NCI-H2029 (cell line): Measurements from ENCODE around the gene SYCE3.
"Not testable (repeated sequence)": the region's sequence is repeated elsewhere in the genome, so short reads cannot be mapped to it uniquely, and the experiment has no call there.

ENCODE experiments used
- DNase-seq: peaks from one replicate; lab custom pipeline; 2025; lab: John Stamatoyannopoulos, UW

The SYCE3 gene, protein sequence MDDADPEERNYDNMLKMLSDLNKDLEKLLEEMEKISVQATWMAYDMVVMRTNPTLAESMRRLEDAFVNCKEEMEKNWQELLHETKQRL

DNA sequence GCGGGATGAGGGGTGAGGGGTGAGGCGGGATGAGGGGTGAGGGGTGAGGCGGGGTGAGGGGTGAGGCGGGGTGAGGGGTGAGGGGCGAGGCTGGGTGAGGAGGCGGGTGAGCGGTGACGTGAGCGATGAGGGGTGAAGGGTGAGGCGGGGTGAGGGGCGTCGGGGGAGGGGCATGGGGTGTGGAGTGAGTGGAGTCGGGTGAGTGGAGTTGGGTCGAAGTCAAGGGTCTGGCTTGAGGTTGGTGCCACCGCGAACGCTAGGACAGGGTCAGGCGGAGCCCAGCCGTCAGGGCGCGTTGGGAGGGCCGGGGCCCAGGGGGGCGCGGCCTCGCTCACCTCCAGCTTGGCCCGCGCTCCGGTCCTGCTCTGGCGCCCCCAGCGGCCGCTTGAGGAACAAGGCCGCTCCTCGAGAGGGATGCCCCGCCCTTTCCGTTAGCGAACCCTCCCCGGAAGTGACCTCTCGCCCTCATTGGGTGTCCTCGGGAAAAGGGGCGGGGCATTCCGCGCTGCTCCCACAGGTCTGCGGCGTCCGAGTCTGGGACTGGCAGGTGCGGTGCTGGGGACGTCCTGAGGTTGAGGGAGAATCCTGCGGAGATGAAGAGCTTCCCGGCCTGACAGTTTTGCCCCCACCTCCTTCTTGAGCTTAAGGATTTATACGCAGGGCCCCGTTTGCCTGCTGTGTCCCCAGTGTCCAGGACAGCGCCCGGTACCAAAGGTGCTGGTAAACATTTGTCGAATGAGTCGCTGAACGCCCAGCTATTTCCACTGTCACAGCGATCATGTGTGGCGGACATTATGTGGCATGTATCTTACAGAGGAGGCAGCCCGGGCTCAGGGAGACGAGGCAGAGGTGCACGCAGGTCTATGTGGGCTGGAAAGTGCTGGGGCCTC is at the start of gene SYCE3:
SYCE3 (minus strand) TSS at position 397 of the 890 bp plus-strand sequence. CDS start 6,514 bp downstream, outside the sequence.
- DNase-seq = peak; percentile 87

DNA sequence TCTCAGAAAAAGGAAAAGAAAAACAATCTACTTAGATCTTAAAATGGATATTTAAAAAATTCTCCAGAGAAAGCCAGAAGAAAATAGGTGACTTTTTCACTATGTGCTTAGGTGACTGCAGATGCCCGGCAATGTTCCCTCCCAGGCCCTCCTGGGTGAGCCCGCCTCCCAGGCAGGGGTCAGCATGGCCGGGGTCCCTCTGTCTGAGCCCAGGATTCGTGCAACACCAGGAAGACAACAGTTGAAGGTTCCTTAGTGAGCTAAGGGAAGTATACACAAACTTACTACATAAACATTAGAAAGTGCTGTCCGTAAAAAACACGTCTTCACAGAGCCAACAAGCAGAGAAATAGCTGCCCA is 49.4 kb upstream of the SYCE3 start:
- no peak for DNase-seq

DNA sequence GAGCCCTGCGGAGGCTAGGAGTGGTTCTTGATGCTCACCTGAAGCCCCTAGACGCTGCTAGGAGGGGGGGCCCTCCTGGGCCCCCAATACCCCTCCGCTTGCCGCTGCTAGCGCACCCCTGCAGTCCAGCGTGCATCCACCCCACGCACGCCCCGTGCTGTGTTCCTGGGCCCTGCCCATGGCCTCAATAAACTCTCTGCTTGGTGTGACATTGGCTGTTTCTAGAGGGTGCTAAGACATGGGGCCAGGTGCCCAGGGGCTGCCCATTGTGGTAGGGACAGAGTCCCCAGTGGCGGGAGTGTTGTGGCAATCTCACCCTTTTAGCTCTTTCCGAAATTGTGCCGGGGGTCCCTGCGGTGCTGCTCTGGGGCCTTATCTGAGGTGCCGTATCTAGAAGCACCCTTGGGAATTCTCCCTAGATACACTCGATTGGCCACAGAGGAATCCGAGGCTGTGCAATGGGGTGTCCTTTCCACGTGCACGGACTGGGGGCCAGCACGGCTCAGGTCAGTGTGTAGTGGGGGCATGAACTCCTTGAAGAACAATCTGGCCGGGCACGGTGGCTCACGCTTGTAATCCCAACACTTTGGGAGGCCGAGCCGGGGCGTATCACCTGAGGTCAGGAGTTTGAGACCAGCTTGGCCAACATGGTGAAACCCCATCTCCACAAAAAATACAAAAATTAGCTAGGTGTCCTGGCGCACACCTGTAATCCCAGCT is 48.8 kb upstream of the SYCE3 start:
- no peak for DNase-seq

DNA sequence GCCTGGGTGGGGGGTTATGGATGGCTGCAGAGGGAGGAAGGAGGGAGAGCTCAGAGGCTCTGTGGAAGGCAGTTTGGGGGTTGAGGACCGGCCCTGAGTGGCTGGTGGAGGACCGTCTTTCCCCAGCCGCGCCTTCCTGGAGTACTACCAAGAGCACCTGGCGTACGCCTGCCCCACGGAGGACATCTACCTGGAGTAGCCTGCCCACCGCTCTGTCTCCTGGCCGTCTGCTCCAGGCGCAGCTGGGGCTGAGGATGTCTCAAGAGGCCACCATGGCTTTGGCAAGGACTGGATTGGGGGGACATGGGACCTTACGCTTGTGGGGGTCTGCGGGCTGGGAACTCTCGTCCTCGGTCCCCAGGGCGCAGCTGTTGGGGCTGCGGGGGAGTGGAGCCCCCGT is 47.9 kb upstream of the SYCE3 start:
- DNase-seq = no peak

DNA sequence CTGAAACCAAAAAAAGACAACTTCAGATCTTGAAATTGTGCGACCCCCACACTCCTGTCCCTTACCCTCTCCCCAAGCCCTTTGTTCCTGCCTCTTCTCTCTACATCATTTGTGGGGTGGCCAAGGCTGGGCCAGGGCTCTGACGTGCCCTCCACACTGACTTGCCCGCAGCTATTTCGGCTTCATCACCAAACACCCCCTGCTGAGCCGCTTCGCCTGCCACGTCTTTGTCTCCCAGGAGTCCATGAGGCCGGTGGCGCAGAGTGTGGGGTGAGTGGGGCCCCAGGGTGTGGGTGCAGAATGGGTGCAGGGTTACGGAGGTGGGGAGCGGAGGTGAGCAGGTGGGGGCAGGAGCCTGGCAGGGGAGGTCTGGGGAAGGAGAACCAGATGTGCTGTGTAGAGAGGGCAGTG is 47.3 kb upstream of the SYCE3 start:
- DNase-seq = no peak

DNA sequence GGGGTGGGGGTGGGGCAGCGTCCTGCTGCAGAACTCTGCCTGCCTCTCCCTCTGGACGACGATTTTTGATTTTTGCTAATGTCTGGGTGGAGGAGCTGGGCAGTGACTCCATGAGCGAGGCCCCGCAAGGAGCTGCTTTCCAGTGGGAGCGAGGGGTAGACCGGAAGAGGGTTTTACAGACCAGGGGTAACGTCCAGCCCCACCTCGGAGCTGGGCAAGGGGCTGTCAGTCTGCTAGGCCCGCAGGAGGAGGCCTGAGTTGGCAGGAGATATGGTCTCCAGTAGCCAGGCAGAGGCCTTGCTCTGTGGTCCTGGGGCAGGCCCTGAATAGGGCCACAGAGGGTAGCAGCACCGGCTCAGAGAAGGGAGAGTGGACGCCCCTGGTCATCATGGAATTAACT is 46.9 kb upstream of the SYCE3 start:
- no peak for DNase-seq

DNA sequence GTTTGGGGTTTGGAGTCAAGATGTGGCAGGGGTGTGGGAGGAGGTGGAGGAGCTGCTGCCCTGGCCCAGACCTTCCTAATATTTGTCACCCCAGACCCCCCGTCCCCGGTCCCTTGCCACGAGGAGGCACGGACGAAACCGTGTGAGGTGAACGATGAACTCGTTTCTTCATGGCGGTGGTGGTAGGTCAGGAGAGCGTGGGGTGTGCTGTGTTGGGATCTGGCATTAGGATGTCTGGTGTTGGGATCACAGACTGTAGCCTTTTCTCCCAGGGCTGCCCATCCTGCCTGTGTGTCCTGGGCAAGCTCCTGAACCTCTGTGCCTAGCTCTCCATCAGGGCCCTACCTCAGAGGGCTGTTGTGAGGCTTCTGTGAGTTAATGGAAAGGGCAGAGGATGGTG is 46.3 kb upstream of the SYCE3 start:
- DNase-seq = no peak

DNA sequence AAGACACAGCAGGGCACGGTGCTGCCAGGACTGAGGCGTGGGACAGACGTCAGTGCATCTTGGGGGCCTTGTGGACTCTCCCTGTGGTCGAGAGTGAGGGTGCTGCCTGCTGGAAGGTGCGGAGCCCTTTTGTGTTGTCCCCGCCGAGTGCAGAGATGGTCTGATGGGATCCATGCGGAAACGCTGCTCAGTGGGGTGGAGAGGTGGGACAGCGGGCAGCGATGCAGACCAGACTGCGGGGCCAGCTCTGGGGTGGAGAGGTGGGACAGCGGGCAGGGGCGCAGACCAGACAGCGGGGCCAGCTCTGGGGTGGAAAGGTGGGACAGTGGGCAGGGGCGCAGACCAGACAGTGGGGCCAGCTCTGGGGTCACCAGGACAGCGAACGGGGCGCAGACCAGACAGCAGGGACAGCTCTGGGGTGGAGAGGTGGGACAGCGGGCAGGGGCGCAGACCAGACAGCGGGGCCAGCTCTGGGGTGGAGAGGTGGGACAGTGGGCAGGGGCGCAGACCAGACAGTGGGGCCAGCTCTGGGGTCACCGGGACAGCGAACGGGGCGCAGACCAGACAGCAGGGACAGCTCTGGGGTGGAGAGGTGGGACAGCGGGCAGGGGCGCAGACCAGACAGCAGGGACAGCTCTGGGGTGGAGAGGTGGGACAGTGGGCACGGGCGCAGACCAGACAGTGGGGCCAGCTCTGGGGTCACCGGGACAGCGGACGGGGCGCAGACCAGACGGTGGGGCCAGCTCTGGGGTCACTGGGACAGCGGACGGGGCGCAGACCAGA is 45.5 kb upstream of the SYCE3 start:
- DNase-seq = not testable (repeated sequence)

DNA sequence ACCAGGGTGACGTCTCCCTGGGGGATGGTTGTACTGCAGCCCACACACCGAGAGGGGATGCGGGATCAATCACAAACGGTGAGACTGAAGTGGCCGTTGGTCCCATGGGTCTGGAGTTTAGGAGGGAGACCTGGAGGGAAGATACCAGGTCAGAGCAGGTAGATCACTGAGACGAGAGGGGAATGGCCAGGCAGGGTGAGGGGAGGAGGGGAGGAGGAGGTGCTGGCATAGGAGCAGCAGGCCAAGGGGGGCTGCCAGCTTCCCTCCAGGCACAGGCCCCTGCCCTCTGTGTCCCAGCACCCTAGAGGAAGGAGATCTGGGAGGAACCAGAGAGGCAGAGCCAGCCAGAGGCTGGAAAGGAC is 44.9 kb upstream of the SYCE3 start:
- DNase-seq = no peak

DNA sequence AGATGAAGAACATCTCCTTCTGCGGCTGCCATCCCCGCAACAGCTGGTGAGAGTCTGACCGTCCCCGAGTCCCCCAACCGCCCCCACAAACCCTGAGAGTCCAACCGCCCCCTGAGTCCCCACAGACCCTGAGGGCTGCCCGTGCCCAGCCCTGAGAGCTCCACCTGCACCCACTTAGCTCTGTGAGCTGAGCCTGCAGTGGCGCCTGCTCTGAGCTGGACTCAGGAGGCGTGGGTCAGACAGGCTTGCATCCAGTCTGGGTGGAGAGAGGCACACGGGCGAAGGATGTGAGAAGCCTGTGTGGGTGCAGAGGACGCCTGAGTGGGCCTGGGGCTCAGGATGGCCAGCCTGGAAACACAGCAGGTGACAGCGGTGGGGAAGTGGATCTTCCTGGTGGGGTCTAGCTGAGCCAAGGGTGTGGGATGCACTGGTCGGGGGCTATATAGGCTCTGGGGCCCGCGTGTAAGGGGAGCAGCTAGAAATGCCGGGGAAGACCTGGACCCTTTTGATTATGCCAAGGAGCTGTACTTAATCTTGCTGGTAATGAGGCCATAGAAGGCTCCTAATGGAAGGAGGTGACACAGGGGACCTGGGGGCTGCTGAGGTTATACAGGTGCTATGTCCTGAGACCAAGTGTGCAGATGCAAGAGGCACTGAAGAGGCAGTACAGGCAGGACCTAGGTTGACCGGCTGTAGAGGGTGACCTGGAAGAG is 44.4 kb upstream of the SYCE3 start:
- no peak for DNase-seq

DNA sequence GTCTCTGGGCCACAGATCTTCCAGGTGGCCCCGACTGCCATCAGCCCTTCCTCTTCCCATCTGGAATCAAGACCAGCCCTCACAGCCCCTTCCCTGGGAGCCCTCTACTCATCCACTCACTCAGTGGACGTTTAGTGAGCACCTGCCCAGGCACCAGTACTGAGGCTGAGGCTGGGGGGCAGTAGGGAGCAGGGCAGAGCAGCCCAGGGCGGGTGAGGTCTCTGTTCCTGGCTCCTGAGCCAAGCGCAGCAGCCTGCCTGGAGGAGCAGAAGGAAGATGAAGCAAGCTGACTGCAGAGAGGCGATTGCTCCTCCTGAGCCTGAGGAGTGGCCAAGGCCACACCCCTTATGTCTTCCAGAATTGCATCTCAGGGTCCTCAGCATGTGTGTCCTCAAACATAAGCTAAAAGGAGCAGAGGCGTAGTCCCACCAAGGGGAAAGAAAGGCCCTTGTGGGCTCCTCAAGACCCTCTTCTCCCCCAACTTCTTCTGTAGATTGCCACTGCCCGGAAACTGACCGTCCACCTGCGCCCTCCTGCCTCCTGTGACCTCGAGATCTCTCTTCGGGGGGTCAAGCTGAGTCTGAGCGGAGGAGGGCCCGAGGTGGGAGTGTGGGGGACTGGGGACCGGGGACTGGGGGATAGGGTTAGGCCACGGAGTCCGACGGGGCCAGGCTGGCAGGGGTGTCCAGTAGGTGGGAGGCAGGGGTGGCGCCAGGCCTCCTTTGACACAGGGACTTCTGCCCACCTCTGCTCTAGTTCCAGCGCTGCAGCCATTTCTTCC is 43.6 kb upstream of the SYCE3 start:
- DNase-seq = no peak

DNA sequence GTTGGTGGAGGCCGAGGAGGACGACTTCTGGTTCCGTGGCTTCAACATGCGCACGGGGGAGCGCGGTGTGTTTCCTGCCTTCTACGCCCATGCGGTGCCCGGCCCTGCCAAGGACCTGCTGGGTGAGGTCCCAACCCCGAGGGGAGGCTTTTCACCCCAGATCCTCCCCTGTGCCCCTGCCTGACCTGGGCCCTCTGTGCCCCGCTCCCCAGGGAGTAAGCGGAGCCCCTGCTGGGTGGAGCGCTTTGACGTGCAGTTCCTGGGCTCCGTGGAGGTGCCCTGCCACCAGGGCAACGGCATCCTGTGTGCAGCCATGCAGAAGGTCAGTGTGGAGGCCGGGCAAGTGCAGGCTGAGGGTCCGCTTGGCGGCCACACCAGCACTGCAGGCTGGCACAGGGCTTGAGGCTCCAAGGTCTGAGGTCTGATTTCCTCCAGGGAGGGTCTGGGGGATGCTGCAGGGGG is 42.9 kb upstream of the SYCE3 start:
- no peak for DNase-seq

DNA sequence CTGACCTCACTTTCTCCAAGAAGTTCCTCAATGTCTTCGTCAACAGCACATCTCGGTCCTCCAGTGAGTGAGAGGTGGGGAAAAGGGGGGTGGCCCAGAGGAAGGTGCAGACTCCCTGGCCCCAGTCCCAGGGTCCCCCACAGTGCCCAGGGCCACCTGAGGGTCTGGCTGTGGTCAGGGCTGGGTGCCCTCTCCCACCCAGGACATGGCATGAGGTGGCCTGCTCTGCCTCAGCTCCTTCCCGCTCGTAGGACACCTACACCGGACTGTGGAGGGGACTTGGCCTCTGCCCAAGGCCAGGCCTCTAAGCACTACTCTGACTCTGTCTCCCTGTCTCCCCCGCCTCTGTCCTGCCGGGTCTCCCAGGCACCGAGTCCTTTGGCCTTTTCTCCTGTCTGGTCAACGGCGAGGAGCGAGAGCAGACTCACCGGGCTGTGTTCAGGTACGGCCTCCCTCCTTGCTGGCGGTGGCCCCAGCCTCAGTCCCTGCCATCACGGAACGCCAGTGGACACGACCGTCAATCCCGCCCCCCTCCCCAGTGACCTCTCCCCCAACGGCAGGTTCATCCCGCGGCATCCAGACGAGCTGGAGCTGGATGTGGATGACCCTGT is 42.4 kb upstream of the SYCE3 start:
- DNase-seq = no peak

DNA sequence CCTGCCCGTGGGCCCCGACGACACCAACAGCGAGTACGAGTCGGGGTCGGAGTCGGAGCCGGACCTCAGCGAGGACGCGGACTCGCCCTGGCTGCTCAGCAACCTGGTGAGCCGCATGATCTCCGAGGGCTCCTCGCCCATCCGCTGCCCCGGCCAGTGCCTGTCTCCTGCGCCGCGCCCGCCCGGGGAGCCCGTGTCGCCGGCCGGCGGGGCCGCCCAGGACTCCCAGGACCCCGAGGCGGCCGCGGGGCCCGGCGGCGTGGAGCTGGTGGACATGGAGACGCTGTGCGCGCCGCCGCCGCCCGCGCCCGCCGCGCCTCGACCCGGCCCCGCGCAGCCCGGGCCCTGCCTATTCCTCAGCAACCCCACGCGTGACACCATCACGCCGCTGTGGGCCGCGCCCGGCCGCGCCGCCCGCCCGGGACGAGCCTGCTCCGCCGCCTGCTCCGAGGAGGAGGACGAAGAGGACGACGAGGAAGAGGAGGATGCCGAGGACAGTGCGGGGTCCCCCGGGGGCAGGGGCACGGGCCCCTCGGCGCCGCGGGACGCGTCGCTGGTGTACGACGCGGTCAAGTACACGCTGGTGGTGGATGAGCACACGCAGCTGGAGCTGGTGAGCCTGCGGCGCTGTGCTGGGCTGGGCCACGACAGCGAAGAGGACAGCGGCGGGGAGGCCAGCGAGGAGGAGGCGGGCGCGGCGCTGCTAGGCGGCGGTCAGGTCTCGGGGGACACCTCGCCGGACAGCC is 41.7 kb upstream of the SYCE3 start:
- no peak for DNase-seq

DNA sequence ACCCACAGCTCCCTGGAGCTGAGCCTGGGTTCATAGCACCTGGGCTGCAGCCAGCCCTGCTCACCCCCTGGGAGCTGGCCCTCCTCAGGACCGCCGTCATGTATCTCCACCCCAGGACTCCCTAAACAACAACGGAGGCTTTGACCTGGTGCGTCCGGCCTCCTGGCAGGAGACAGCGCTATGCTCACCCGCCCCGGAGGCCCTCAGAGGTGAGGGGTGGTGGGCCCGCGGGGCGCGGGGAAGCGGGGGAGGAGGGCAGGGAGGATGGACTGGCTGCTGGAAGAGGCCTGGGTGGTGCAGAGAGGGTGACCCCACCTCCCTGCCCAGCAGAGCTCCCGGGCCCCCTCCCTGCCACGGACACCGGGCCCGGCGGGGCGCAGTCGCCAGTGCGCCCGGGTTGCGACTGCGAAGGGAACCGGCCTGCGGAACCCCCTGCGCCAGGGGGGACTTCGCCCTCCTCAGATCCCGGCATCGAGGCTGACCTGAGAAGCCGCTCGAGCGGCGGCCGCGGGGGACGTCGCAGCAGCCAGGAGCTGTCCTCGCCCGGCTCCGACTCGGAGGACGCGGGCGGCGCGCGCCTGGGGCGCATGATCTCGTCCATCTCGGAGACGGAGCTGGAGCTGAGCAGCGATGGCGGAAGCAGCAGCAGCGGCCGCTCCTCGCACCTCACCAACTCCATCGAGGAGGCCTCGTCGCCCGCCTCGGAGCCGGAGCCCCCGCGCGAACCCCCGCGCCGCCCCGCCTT is 41.0 kb upstream of the SYCE3 start:
- DNase-seq = no peak

DNA sequence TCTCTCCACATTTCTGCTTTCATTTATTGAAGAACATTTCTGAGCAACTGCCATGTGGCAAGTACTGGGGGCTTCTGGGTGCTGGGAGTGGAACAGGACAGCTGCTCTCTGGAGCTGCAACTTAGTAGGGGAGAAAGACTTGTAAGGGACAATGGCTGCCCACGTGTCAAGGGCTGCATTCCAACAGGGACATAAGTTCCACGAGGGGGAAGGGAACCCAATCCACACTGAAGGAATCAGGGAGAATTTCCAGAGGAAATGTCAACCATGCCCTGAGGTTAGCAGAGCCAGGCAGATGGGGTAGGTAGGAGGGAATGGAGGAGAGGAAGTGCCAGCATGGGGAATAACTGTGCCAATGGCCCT is 39.6 kb upstream of the SYCE3 start:
- no peak for DNase-seq

DNA sequence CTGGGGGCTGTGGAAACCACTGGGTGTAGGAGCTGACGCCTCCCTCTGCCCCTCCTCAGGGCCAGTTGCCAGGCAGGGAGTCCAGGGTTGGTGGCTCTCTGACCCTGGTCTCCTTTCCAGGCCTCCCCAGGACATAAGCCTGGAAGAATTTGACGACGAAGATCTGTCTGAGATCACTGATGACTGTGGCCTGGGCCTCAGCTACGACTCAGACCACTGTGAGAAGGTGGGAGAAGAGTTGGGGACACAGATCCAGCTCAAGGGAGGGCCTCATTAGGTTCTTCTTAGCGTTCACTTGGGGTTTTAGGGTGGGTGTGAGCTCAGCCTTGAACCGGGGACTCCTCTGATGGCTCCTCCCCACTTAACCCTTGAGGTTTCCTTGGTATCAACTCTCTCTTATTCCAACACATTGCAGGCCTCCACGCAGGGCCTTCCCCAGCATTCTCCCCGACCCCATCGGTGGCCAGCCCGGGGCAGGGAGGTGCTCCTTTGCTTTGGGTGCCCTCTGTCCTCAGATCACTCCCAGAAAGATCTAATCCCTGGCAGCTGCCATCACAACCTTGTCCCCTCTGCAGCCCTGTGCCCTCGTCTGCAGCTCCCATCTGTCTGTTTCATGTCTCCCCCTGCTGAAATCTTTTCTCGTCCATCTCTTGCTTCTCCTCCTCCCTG is 39.1 kb upstream of the SYCE3 start:
- no peak for DNase-seq

DNA sequence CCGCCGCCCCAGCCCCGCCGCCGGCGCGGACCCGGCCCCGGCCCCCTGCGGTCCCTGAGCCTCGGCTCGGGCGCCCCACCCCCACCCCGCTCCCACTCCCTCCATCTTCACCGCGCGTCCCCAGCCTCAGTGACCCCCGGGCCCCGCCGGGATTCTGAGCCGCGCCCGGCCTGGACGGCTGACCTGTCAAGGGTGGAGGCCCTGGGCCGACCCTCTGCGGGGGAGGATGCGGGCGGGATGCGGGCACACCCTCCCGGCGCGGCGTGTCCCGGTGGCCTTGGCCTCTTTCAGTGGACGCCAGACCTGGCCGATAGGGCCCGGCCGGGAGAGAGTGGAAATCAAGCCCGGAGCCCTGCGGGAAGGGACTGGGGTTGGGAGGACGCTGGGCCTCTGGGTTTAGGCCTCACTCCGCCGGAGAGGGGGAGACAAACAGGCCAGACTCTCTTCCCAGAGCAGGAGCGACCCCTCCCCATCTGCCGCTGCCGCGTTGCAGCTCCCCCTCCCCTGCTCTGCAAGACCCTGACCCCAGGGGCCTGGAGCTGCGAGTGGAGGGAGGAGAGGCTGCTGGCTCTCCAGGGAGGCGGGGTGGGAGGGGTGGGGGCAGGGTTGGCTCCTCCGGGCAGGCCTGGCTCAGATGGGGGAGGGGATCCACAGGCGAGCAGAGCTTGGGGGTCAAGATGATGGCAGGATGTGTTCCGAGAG is 38.4 kb upstream of the SYCE3 start:
- DNase-seq = no peak
